Measurements from ENCODE around the gene VASN. TPM values are rescaled to one million over a fixed set of nuclear protein-coding genes. Genes with fewer than 3 reads are reported as not detected.

Gene VASN
- total and polyA plus RNA-seq, 10 of the 15 experiments (the other 5 are each of a cell fraction or from before 2014, with no cell fraction given): 0.02 to 0.19 (median 0.14) TPM; not detected in 6

- TF ChIP-seq E2F4 (IDR thresholded peaks at IDR 0.05; ENCODE audit: low read depth, low read length): no peak
- TF ChIP-seq PRDM15 (CRISPR knock-in tag; IDR thresholded peaks at IDR 0.05): no peak
- no peak for TF ChIP-seq CHD2 (IDR thresholded peaks at IDR 0.05; ENCODE audit: borderline replicate concordance, low read depth, low read length)
- TF ChIP-seq STAT3 (IDR thresholded peaks at IDR 0.05; ENCODE audit: low read depth, low read length): no peak
These were observed 47.0 kb upstream of the VASN start (continued) for GRCh38 chr16:4324492-4325252.

GRCh38 chr16:4325253-4325758, 46.3 kb upstream of the VASN start:
- RAD21 ChIA-PET (ENCODE audit: unreplicated experiment): interaction anchor here (5.6 kb wide), 1 partner anchor 16 kb away, joined by 68 read pairs; no protein-coding TSS in a partner anchor
- WGBS (ENCODE audit: insufficient coverage, insufficient replicate concordance, low lambda C conversion rate, missing lambda C conversion rate): 5% methylated on average over 6 of the region's 6 CpGs
- Histone ChIP-seq H3K27me3 (replicated peaks in 1 of 2; ENCODE audit: control insufficient read depth in 2 of 2, insufficient read depth in 2 of 2, low read length in 1 of 2) (no peaks in the 10 kb centered on the region), H3K79me2 (ENCODE audit: control insufficient read depth, insufficient read depth, low read length) (no peaks in the 10 kb centered on the region), H4K20me1 (ENCODE audit: control insufficient read depth, insufficient read depth) (no peaks in the 10 kb centered on the region), H2AFZ (ENCODE audit: control insufficient read depth, low read depth, low read length) (no peak overlapping the region), H3K9me3 (replicated peaks; ENCODE audit: control insufficient read depth, insufficient read depth, low read length) (no peaks in the 10 kb centered on the region), H3K27ac (ENCODE audit: control insufficient read depth, insufficient read depth) (no peak overlapping the region), H3K4me1 (ENCODE audit: control insufficient read depth, insufficient read depth, low read length) (peaks cover 7% of the 10 kb centered on the region), H3K4me2 (ENCODE audit: control insufficient read depth, insufficient read depth) (no peak overlapping the region), H3K4me3 (no peak overlapping the region), H3K36me3 (ENCODE audit: control insufficient read depth in 2 of 2, insufficient read depth in 2 of 2, low read length in 1 of 2) (no peaks in the 10 kb centered on the region), H3K9ac (ENCODE audit: control insufficient read depth, insufficient read depth, low read length) (no peak overlapping the region)
- SMC1A ChIA-PET (ENCODE audit: uncharacterized antibody, unreplicated experiment): interaction anchor here (5.7 kb wide), 1 partner anchor 16 kb away, joined by 62 read pairs; no protein-coding TSS in a partner anchor
- CTCF ChIA-PET: interaction anchor here (0.9 to 12.1 kb wide), 3 partner anchors 15 to 35 kb away, joined by 3 to 145 read pairs (median 140); no protein-coding TSS in a partner anchor
- BruUV-seq (replicated peaks): no TSS peak
- POLR2A ChIA-PET: interaction anchor here (0.6 to 1.1 kb wide), 2 partner anchors 16 to 89 kb away, joined by 3 to 4 read pairs; no protein-coding TSS in a partner anchor
- intact Hi-C loops (cut with micrococcal nuclease; ENCODE audit: unreplicated experiment) (loop anchor here (5.0 kb wide), 1 partner anchor 53 kb away; the partner anchor contains the start of gene TFAP4), in situ Hi-C loops (cut with MboI) (no loop called here)
- peak; percentile 52 for FAIRE-seq
- ATAC-seq: peak; percentile 65
- no peak for DNase-seq (ENCODE audit: low read depth, low spot score)
- TF ChIP-seq WRNIP1 (IDR thresholded peaks at IDR 0.05; ENCODE audit: borderline replicate concordance, low read depth, low read length) (no peak), SMARCA5 (IDR thresholded peaks at IDR 0.05) (peak; percentile 69), CEBPB (IDR thresholded peaks at IDR 0.05; ENCODE audit: borderline replicate concordance in 1 of 2, low read depth in 2 of 2, low read length in 2 of 2) (no peak), YY1 (IDR thresholded peaks at IDR 0.05; ENCODE audit: low read depth, low read length) (no peak), JUND (IDR thresholded peaks at IDR 0.05; ENCODE audit: low read depth, low read length) (no peak), EED (IDR thresholded peaks at IDR 0.05; ENCODE audit: low read depth) (0 out of 2 replicates have a peak, but pooled peaks have one; percentile 12), NR2C1 (IDR thresholded peaks at IDR 0.05) (no peak), ZSCAN29 (IDR thresholded peaks at IDR 0.05) (no peak), RCOR1 (conservative IDR thresholded peaks at IDR 0.05; ENCODE audit: low read depth, low read length) (no peak), HSF1 (IDR thresholded peaks at IDR 0.05; ENCODE audit: low read depth, low read length) (no peak), MXI1 (IDR thresholded peaks at IDR 0.05; ENCODE audit: low read depth, low read length) (no peak), CHD4 (IDR thresholded peaks at IDR 0.05) (no peak)

All from GM12878 (cell line).